HepG2 (cell line): ENCODE data around the gene UFSP2. TPM values are rescaled to one million over a fixed set of nuclear protein-coding genes. Genes with fewer than 3 reads are reported as not detected.

Experiments used
- ATAC-seq: fragments of 200-7000 bp; cut with Tn5 transposase; 3 replicates; pipeline ENCODE4 v1.9.1; 2020; ENCODE audit warnings: mild to moderate bottlenecking, moderate library complexity
- BruUV-seq: library from RNA; stranded (reverse); fragments of 400-500 nt; replicated peaks from 2 replicates; lab custom pipeline; 2021; lab: Mats Ljungman, UMichigan
- CTCF ChIA-PET: fragments of 300-600 bp; formaldehyde crosslinking; extraction: SDS; loops from one replicate; lab custom pipeline; 2021; ENCODE audit warnings: low total read pairs, inconsistent platforms, low intra/inter-chr PET ratio; lab: Yijun Ruan, JAX
- POLR2A ChIA-PET: fragments of 350-600 bp; sonication (Branson Sonifier 250); formaldehyde crosslinking; loops from one replicate; lab custom pipeline; 2020; ENCODE audit warnings: antibody characterized with exemption, inconsistent platforms; lab: Yijun Ruan, JAX
- DNase-seq: peaks from one replicate; pipeline ENCODE4 v3.0.0-alpha.2; 2015; ENCODE audit warnings: low spot score
- FAIRE-seq: peaks from 3 replicates; lab custom pipeline; 2011; peaks lifted over from hg19 to GRCh38; lab: Jason Lieb, UNC
- H2AFZ ChIP-seq: one replicate; pipeline ENCODE4 v1.6.1; 2011; ENCODE audit warnings: low read length, inconsistent platforms
- H3K27ac ChIP-seq: fragments of 300-600 bp; 3 replicates; pipeline ENCODE4 v1.8.0; 2011; ENCODE audit warnings: mixed run types, mild to moderate bottlenecking, mixed read lengths, low read length, inconsistent platforms; ENCODE audit not compliant: insufficient read depth; ENCODE audit errors: extremely low read length
- H3K27me3 ChIP-seq, 2 experiments: fragments of 200-600 bp in 1 of 2; 2 replicates in 1 of 2; 3 replicates in 1 of 2; pipeline versions ENCODE4 v1.6.0 to v1.8.0; 2011; ENCODE audit warnings: low read length in 2 of 2, mild to moderate bottlenecking in 2 of 2, moderate library complexity in 2 of 2, inconsistent platforms in 1 of 2; ENCODE audit not compliant: insufficient read depth in 2 of 2, control insufficient read depth in 1 of 2
- H3K36me3 ChIP-seq, 2 experiments: fragments of 200-600 bp in 1 of 2; replicated peaks in 1 of 2; 2 replicates in 1 of 2; 3 replicates in 1 of 2; pipeline versions ENCODE4 v1.5.1 to v1.8.0; 2011; ENCODE audit warnings: low read length in 2 of 2, inconsistent platforms in 1 of 2; ENCODE audit not compliant: insufficient read depth in 2 of 2, control insufficient read depth in 1 of 2
- H3K4me1 ChIP-seq: 2 replicates; pipeline ENCODE4 v1.5.1; 2012; ENCODE audit warnings: low read length, inconsistent platforms; ENCODE audit not compliant: insufficient read depth
- H3K4me2 ChIP-seq: 2 replicates; pipeline ENCODE4 v1.6.0; 2011; ENCODE audit warnings: low read depth, low read length, inconsistent platforms
- H3K4me3 ChIP-seq, 3 experiments: fragments of 200-600 bp in 1 of 3; sonication (generic), shearing (Covaris generic) in 1 of 3; replicated peaks in 1 of 3; 2 replicates each; pipeline ENCODE4 v1.5.1; 2011 to 2016; ENCODE audit warnings: low read length in 3 of 3, inconsistent platforms in 2 of 3, low read depth in 2 of 3, mild to moderate bottlenecking in 2 of 3, control low read depth in 1 of 3, mixed read lengths in 1 of 3; ENCODE audit not compliant: insufficient read depth in 1 of 3
- H3K79me2 ChIP-seq: one replicate; pipeline ENCODE4 v1.6.1; 2011; ENCODE audit warnings: low read length, inconsistent platforms; ENCODE audit not compliant: insufficient read depth
- H3K9ac ChIP-seq: 2 replicates; pipeline ENCODE4 v1.6.0; 2011; ENCODE audit warnings: mild to moderate bottlenecking, low read depth, low read length, inconsistent platforms; ENCODE audit not compliant: insufficient read depth
- H3K9me3 ChIP-seq: 2 replicates; pipeline ENCODE4 v1.5.1; 2012; ENCODE audit warnings: mild to moderate bottlenecking, low read length
- H4K20me1 ChIP-seq: 2 replicates; pipeline ENCODE4 v1.6.0; 2011; ENCODE audit warnings: inconsistent platforms, mild to moderate bottlenecking, low read length, moderate library complexity; ENCODE audit not compliant: insufficient read depth
- ARID5B ChIP-seq: IDR thresholded peaks from 2 replicates; pipeline ENCODE4 v1.4.0; 2020; ENCODE audit warnings: mild to moderate bottlenecking, missing genetic modification reagents
- DR1 ChIP-seq: sonication (generic); formaldehyde crosslinking; IDR thresholded peaks from 2 replicates; pipeline ENCODE4 v1.8.0; 2021; ENCODE audit warnings: mild to moderate bottlenecking, missing genetic modification reagents, inconsistent platforms
- HCFC1 ChIP-seq: fragments of 150-350 bp; IDR thresholded peaks from 2 replicates; pipeline ENCODE4 v1.6.1; 2014; ENCODE audit warnings: low read depth, low read length
- IKZF5 ChIP-seq: IDR thresholded peaks from 2 replicates; pipeline ENCODE4 v1.6.1; 2018; ENCODE audit warnings: missing genetic modification reagents, mild to moderate bottlenecking, missing compliant biosample characterization
- IRF1 ChIP-seq: sonication (generic); formaldehyde crosslinking; IDR thresholded peaks from 2 replicates; pipeline ENCODE4 v1.4.0; 2020; ENCODE audit warnings: low read depth, mild to moderate bottlenecking, missing genetic modification reagents
- NCOA2 ChIP-seq: sonication (generic); formaldehyde crosslinking; IDR thresholded peaks from 2 replicates; pipeline ENCODE4 v1.8.0; 2022; ENCODE audit warnings: inconsistent platforms
- NFIC ChIP-seq: IDR thresholded peaks from 2 replicates; pipeline ENCODE4 v1.6.1; 2012; ENCODE audit warnings: mild to moderate bottlenecking, low read length, inconsistent platforms
- PPARG ChIP-seq: conservative IDR thresholded peaks from 2 replicates; pipeline ENCODE4 v1.6.1; 2016; ENCODE audit warnings: missing biosample characterization, missing genetic modification reagents
- PRPF4 ChIP-seq: fragments of 200-400 bp; formaldehyde crosslinking; IDR thresholded peaks from 2 replicates; pipeline ENCODE4 v1.6.1; 2016; ENCODE audit warnings: low read length, low read depth; ENCODE audit not compliant: poor library complexity, severe bottlenecking
- SOX13 ChIP-seq, 3 experiments: fragments of 450-650 bp in 1 of 3; sonication (generic) in 1 of 3; formaldehyde crosslinking in 1 of 3; IDR thresholded peaks in 2 of 3; conservative IDR thresholded peaks in 1 of 3; 2 replicates each; pipeline versions ENCODE4 v1.5.0 to v1.6.1; 2016 to 2020; ENCODE audit warnings: antibody characterized with exemption in 1 of 3, mild to moderate bottlenecking in 1 of 3, missing compliant biosample characterization in 1 of 3, missing genetic modification reagents in 1 of 3, moderate library complexity in 1 of 3
- TCF7 ChIP-seq: sonication (generic); IDR thresholded peaks from 2 replicates; pipeline ENCODE4 v1.6.1; 2016; ENCODE audit warnings: antibody characterized with exemption, low read depth
- TFAP4 ChIP-seq: sonication (generic); IDR thresholded peaks from 2 replicates; pipeline ENCODE4 v1.6.1; 2016; ENCODE audit warnings: low read depth, borderline replicate concordance
- TRIM22 ChIP-seq: fragments of 450-650 bp; IDR thresholded peaks from 2 replicates; pipeline ENCODE4 v1.6.1; 2017
- ZNF562 ChIP-seq: sonication (generic); formaldehyde crosslinking; IDR thresholded peaks from 2 replicates; pipeline ENCODE4 v1.8.0; 2022; ENCODE audit warnings: missing genetic modification reagents, borderline replicate concordance
- ZNF567 ChIP-seq: sonication (generic); formaldehyde crosslinking; IDR thresholded peaks from 2 replicates; pipeline ENCODE4 v1.8.1; 2023; ENCODE audit warnings: mild to moderate bottlenecking, missing genetic modification reagents, borderline replicate concordance
- in situ Hi-C: cut with HindIII; loops from 2 replicates; pipeline ENCODE4 v1.10.0; 2017; ENCODE audit warnings: low pct_unique_long_range_greater_than_20kb; ENCODE audit not compliant: extremely low pct_ligation_motif_present
- intact Hi-C: fragments of 100-400 bp; cut with micrococcal nuclease; formaldehyde crosslinking; loops from one replicate; pipeline ENCODE4 v1.10.0; 2022; ENCODE audit not compliant: unreplicated experiment
- polyA plus RNA-seq, 8 experiments: library from polyadenylated mRNA; depleted of rRNA in 3 of 8; stranded (reverse) in 7 of 8; unstranded in 1 of 8; fragments of >200 nt; fragmentation: Illumina TruSeq in 4 of 8; extraction: Trizol in 4 of 8; gene quantifications; 2 replicates each; pipeline versions ENCODE4 v1.2.1 to v1.2.3, GENCODE V29; 2011 to 2016; ENCODE audit warnings: low read depth in 4 of 8, missing spikeins in 1 of 8, mixed read lengths in 1 of 8; ENCODE audit not compliant: insufficient read depth in 1 of 8
- total RNA-seq, 5 experiments: library from RNA; depleted of rRNA; stranded (reverse); fragments of >200 nt; fragmentation: Illumina TruSeq; extraction: Trizol; gene quantifications; 2 replicates each; pipeline ENCODE4 v1.2.3, GENCODE V29; 2016; ENCODE audit warnings: low read depth in 1 of 5

Gene UFSP2
- total and polyA plus RNA-seq, 2 of the 13 experiments (the other 11 are each of a cell fraction or from before 2014, with no cell fraction given): 24.1 to 32.3 TPM

GRCh38 chr4:185383451-185383850 is 42.3 kb downstream of the UFSP2 start (continued):
- TF ChIP-seq ZNF567 (CRISPR knock-in tag) (no peak), TFAP4 (no peak)

GRCh38 chr4:185382754-185383153 is 43.0 kb downstream of the UFSP2 start:
- no peak overlapping the region; the same call in 1 of the 2 replicates for H3K4me2 ChIP-seq
- TF ChIP-seq PPARG (CRISPR knock-in tag) (peak; percentile 72), PRPF4 (no peak), IRF1 (CRISPR knock-in tag) (no peak), NCOA2 (CRISPR knock-in tag) (peak; percentile 67), SOX13 (IDR thresholded peaks at IDR 0.05) (no peak), SOX13 (CRISPR knock-in tag; conservative IDR thresholded peaks at IDR 0.05 in 1 of 2, IDR thresholded peaks at IDR 0.05 in 1 of 2) (peak in 1 of 2 experiments; percentile 58; a peak in 1 of 4 replicates), NFIC (peak; percentile 48; the same call in 1 of the 2 replicates), ZNF562 (no peak), TRIM22 (no peak), HCFC1 (no peak), IKZF5 (no peak), TCF7 (peak; percentile 80), DR1 (CRISPR knock-in tag) (no peak), ARID5B (CRISPR knock-in tag) (peak; percentile 84)

More at GRCh38 chr4:185382754-185383153, 43.0 kb downstream of the UFSP2 start:
- Histone ChIP-seq H3K9ac (no peak overlapping the region), H4K20me1 (no peaks in the 10 kb centered on the region), H3K79me2 (no peaks in the 10 kb centered on the region), H3K4me1 (peaks cover 51% of the 10 kb centered on the region), H3K9me3 (no peaks in the 10 kb centered on the region), H3K27me3 (no peaks in the 10 kb centered on the region), H2AFZ (no peak overlapping the region), H3K27ac (peak overlapping the region; percentile 41), H3K36me3 (0 out of 5 replicates have a peak, but pooled peaks cover 0 to 2% of the 10 kb centered on the region in 2 experiments), H3K4me3 (no peak overlapping the region)
- FAIRE-seq (no peak), ATAC-seq (no peak), DNase-seq (peak; percentile 15)
- POLR2A ChIA-PET: no interaction called here
- in situ Hi-C loops: no loop called here
- CTCF ChIA-PET: no interaction called here
- no TSS peak for BruUV-seq
- intact Hi-C loops: no loop called here
